ENCODE measurements around the gene LIPT2. TPM values are rescaled to one million over a fixed set of nuclear protein-coding genes. Genes with fewer than 3 reads are reported as not detected.
A peak's percentile ranks its signal among the peaks of the same experiment; 100 is the strongest.

The LIPT2 gene
- total and polyA plus RNA-seq, 4 donors, result 2.3 to 7.9 (median 5.9) TPM

DNA sequence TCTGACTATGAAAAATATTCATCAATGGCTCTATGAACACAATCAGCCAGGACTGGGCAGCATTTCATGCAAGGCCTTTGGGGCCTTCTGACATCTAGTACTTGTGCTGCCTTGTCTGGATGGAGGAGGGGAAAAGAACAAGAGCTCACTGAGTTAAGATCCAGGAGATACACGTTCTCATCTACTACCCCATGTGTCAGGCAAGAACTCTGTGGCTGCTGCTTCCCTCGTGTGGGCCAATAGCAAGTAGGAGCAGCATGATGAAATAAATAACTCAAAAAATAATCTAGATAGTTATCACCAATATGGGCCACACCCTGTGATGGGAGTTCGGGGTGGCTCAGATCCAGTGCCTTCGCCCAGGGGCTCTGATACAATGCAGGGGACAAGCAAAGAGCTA is 33.5 kb downstream of the LIPT2 start:
- no peak for DNase-seq (ENCODE audit: low spot score)
- no peaks in the 10 kb centered on the region for H3K27me3 ChIP-seq (ENCODE audit: control insufficient read depth in 4 of 4, insufficient read depth in 4 of 4, low read length in 3 of 4)
- no peak overlapping the region for H3K9ac ChIP-seq (ENCODE audit: low read depth in 1 of 2, low read length in 2 of 2)
- no peaks in the 10 kb centered on the region for H3K9me3 ChIP-seq (ENCODE audit: control insufficient read depth in 4 of 4, low read length in 3 of 4)
- no peak overlapping the region for H3K27ac ChIP-seq (ENCODE audit: low read depth in 1 of 2, low read length in 2 of 2)
- WGBS, result 82% methylated on average over 4 of the region's 4 CpGs
- H3K4me3 ChIP-seq (ENCODE audit: low read depth in 1 of 3, low read length in 3 of 3), result no peak overlapping the region
- no peak for TF ChIP-seq JUND (IDR thresholded peaks at IDR 0.05)
- TF ChIP-seq ZBTB33 (IDR thresholded peaks at IDR 0.05), result no peak
- TF ChIP-seq HNF4G (IDR thresholded peaks at IDR 0.05), result no peak
- TF ChIP-seq FOXA1 (IDR thresholded peaks at IDR 0.05), result no peak
- TF ChIP-seq YY1 (IDR thresholded peaks at IDR 0.05), result no peak
- no peak for TF ChIP-seq GABPA (IDR thresholded peaks at IDR 0.05 in 1 of 2, conservative IDR thresholded peaks at IDR 0.05 in 1 of 2)
- TF ChIP-seq EGR1 (IDR thresholded peaks at IDR 0.05; ENCODE audit: low read depth in 2 of 2), result no peak
- no peak for TF ChIP-seq NR2F2 (IDR thresholded peaks at IDR 0.05)
- TF ChIP-seq ATF3 (IDR thresholded peaks at IDR 0.05), result no peak
- no peak for TF ChIP-seq HNF4A (conservative IDR thresholded peaks at IDR 0.05)
- no peak for TF ChIP-seq REST (IDR thresholded peaks at IDR 0.05)
- TF ChIP-seq, protein P1, sequence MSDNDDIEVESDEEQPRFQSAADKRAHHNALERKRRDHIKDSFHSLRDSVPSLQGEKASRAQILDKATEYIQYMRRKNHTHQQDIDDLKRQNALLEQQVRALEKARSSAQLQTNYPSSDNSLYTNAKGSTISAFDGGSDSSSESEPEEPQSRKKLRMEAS (IDR thresholded peaks at IDR 0.05), result no peak
- no peak for TF ChIP-seq FOXA2 (IDR thresholded peaks at IDR 0.05)
- no peak for TF ChIP-seq RAD21 (IDR thresholded peaks at IDR 0.05)
- no peak for TF ChIP-seq SP1 (IDR thresholded peaks at IDR 0.05)
- no peak for TF ChIP-seq RXRA (IDR thresholded peaks at IDR 0.05)
- TF ChIP-seq TAF1 (conservative IDR thresholded peaks at IDR 0.05), result no peak
- H3K4me1 ChIP-seq (ENCODE audit: control insufficient read depth in 4 of 4, insufficient read depth in 4 of 4, low read length in 3 of 4), result peaks cover 0 to 27% (median 6%) of the 10 kb centered on the region in 4 donors
- peaks cover 0 to 6% (median 2%) of the 10 kb centered on the region in 4 donors for H3K36me3 ChIP-seq (ENCODE audit: control insufficient read depth in 4 of 4, insufficient read depth in 3 of 4, low read depth in 1 of 4, low read length in 3 of 4)

DNA sequence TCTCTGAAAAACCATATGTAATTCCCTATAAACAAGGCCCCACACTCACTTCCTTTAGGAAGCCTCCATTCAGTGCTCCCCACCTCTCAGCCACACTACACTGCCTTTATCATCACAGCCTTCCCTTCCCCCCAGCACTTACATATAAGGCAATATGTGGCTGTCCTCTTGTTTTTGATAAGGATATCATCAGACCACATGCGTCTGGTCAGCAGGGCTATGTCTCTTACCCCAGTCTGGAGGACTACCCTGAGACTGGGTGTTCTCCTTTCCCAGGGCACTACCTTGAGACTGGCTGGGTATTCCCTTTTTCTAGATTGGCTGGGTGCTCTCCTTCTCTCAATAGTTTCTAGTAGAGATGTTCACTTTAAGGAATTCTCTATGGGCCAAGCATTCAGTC is 33.9 kb downstream of the LIPT2 start:
- Histone ChIP-seq H3K36me3 (ENCODE audit: control insufficient read depth in 4 of 4, insufficient read depth in 3 of 4, low read depth in 1 of 4, low read length in 3 of 4) (peaks cover 0 to 6% (median 2%) of the 10 kb centered on the region in 4 donors), H3K27ac (ENCODE audit: low read depth in 1 of 2, low read length in 2 of 2) (no peak overlapping the region), H3K27me3 (ENCODE audit: control insufficient read depth in 4 of 4, insufficient read depth in 4 of 4, low read length in 3 of 4) (no peaks in the 10 kb centered on the region), H3K4me3 (ENCODE audit: low read depth in 1 of 3, low read length in 3 of 3) (no peak overlapping the region), H3K9me3 (ENCODE audit: control insufficient read depth in 4 of 4, low read length in 3 of 4) (no peaks in the 10 kb centered on the region), H3K4me1 (ENCODE audit: control insufficient read depth in 4 of 4, insufficient read depth in 4 of 4, low read length in 3 of 4) (peaks cover 0 to 27% (median 6%) of the 10 kb centered on the region in 4 donors), H3K9ac (ENCODE audit: low read depth in 1 of 2, low read length in 2 of 2) (no peak overlapping the region)
- DNase-seq (ENCODE audit: low spot score), result peak; percentile 58
- WGBS, result 0% methylated on average over 1 of the region's 1 CpG
- TF ChIP-seq, protein P1 (IDR thresholded peaks at IDR 0.05), result no peak
- TF ChIP-seq ATF3 (IDR thresholded peaks at IDR 0.05), result no peak
- TF ChIP-seq JUND (IDR thresholded peaks at IDR 0.05), result no peak
- TF ChIP-seq RXRA (IDR thresholded peaks at IDR 0.05), result no peak
- TF ChIP-seq GABPA (IDR thresholded peaks at IDR 0.05 in 1 of 2, conservative IDR thresholded peaks at IDR 0.05 in 1 of 2), result no peak
- TF ChIP-seq FOXA1 (IDR thresholded peaks at IDR 0.05), result no peak
- no peak for TF ChIP-seq TAF1 (conservative IDR thresholded peaks at IDR 0.05)
- TF ChIP-seq SP1 (IDR thresholded peaks at IDR 0.05), result no peak
- TF ChIP-seq YY1 (IDR thresholded peaks at IDR 0.05), result no peak
- TF ChIP-seq HNF4G (IDR thresholded peaks at IDR 0.05), result no peak
